B cell (primary cell): ENCODE measurements around the gene YIF1A. TPM values are rescaled to one million over a fixed set of nuclear protein-coding genes. Genes with fewer than 3 reads are reported as not detected.

Experiments used
- ATAC-seq: fragments of 200-7000 bp; cut with Tn5 transposase; one replicate; pipeline ENCODE4 v1.10.0; 2021; ENCODE audit warnings: low read depth, mild to moderate bottlenecking, moderate number of reproducible peaks, moderate library complexity
- CTCF ChIA-PET: fragments of 350-600 bp; sonication (Branson Sonifier 250); formaldehyde crosslinking; loops from one replicate; lab custom pipeline; 2021; ENCODE audit warnings: antibody characterized with exemption, inconsistent platforms; lab: Charles Lee
- POLR2A ChIA-PET: fragments of 350-600 bp; sonication (Branson Sonifier 250); formaldehyde crosslinking; loops from one replicate; lab custom pipeline; 2021; ENCODE audit warnings: antibody characterized with exemption; lab: Charles Lee
- DNase-seq: peaks from one replicate; pipeline ENCODE4 v3.0.0; 2013
- H2AFZ ChIP-seq: 2 replicates; pipeline ENCODE4 v1.6.1; 2012; ENCODE audit warnings: mild to moderate bottlenecking, low read depth, low read length; ENCODE audit not compliant: insufficient read depth, poor library complexity, severe bottlenecking
- H3K27ac ChIP-seq, 2 donors: 1 replicate in 1 of 2; 2 replicates in 1 of 2; pipeline ENCODE4 v1.5.1; 2012 to 2013; ENCODE audit warnings: low read length in 2 of 2, mild to moderate bottlenecking in 2 of 2, moderate library complexity in 1 of 2
- H3K27me3 ChIP-seq, 4 experiments: fragments of 200-600 bp in 1 of 4; sonication (generic) in 1 of 4; replicated peaks in 1 of 4; 1 replicate in 2 of 4; 2 replicates in 2 of 4; pipeline versions ENCODE4 v1.6.1 to v1.7.0; 2013 to 2016; ENCODE audit warnings: low read length in 3 of 4, mild to moderate bottlenecking in 2 of 4, mixed read lengths in 1 of 4, moderate library complexity in 1 of 4; ENCODE audit not compliant: insufficient read depth in 4 of 4, control insufficient read depth in 3 of 4; ENCODE audit errors: control extremely low read depth in 1 of 4
- H3K36me3 ChIP-seq, 2 experiments: replicated peaks in 1 of 2; 1 replicate in 1 of 2; 2 replicates in 1 of 2; pipeline versions ENCODE4 v1.6.1 to v1.7.1; 2013; ENCODE audit warnings: low read length in 1 of 2; ENCODE audit not compliant: insufficient read depth in 2 of 2, control insufficient read depth in 1 of 2; ENCODE audit errors: control extremely low read depth in 1 of 2, extremely low read depth in 1 of 2
- H3K4me1 ChIP-seq, 2 donors: fragments of 200-600 bp in 1 of 2; sonication (generic) in 1 of 2; 1 replicate in 1 of 2; 2 replicates in 1 of 2; pipeline versions ENCODE4 v1.5.1 to v1.6.1; 2013 to 2017; ENCODE audit warnings: low read length in 2 of 2; ENCODE audit not compliant: control insufficient read depth in 2 of 2, insufficient read depth in 2 of 2
- H3K4me2 ChIP-seq: replicated peaks from 2 replicates; pipeline ENCODE3; 2012; ENCODE audit warnings: mild to moderate bottlenecking, low read depth, low read length; ENCODE audit not compliant: poor library complexity, severe bottlenecking
- H3K4me3 ChIP-seq, 5 experiments: fragments of 200-600 bp in 1 of 5; sonication (generic) in 1 of 5; 1 replicate in 3 of 5; 2 replicates in 2 of 5; pipeline versions ENCODE4 v1.5.1 to v1.7.0; 2011 to 2016; ENCODE audit warnings: low read length in 4 of 5, mild to moderate bottlenecking in 4 of 5, low read depth in 2 of 5, control low read depth in 1 of 5, moderate library complexity in 1 of 5; ENCODE audit not compliant: insufficient read depth in 1 of 5; ENCODE audit errors: control extremely low read depth in 1 of 5, extremely low read depth in 1 of 5
- H3K79me2 ChIP-seq: fragments of 200-600 bp; sonication (generic); one replicate; pipeline ENCODE4 v1.6.0; 2016; ENCODE audit warnings: low read length; ENCODE audit not compliant: control insufficient read depth, insufficient read depth
- H3K9ac ChIP-seq: fragments of 200-600 bp; sonication (generic); 2 replicates; pipeline ENCODE4 v1.6.1; 2017; ENCODE audit warnings: mild to moderate bottlenecking, low read length, moderate library complexity
- H3K9me3 ChIP-seq, 3 donors: one replicate each; pipeline versions ENCODE4 v1.6.1 to v1.7.1; 2013; ENCODE audit warnings: low read length in 2 of 3; ENCODE audit not compliant: control insufficient read depth in 2 of 3, insufficient read depth in 1 of 3; ENCODE audit errors: control extremely low read depth in 1 of 3
- H4K20me1 ChIP-seq: 2 replicates; pipeline ENCODE4 v1.6.0; 2012; ENCODE audit warnings: mild to moderate bottlenecking, low read length; ENCODE audit not compliant: insufficient read depth, control insufficient read depth, poor library complexity, severe bottlenecking
- H3K27ac Mint-ChIP-seq: one replicate; pipeline ENCODE4 v1.8.0; 2021; ENCODE audit warnings: mixed read lengths
- H3K27me3 Mint-ChIP-seq: one replicate; pipeline ENCODE4 v1.8.0; 2021; ENCODE audit warnings: mixed read lengths
- H3K4me1 Mint-ChIP-seq: one replicate; pipeline ENCODE4 v1.8.0; 2021; ENCODE audit warnings: mixed read lengths
- H3K4me3 Mint-ChIP-seq: one replicate; pipeline ENCODE4 v1.8.0; 2021; ENCODE audit warnings: mixed read lengths
- H3K9me3 Mint-ChIP-seq: one replicate; pipeline ENCODE4 v1.8.0; 2022; ENCODE audit warnings: mixed read lengths; ENCODE audit not compliant: insufficient read depth
- CTCF ChIP-seq: fragments of 200-600 bp; IDR thresholded peaks from one replicate; pipeline ENCODE4 v1.8.0; 2022; ENCODE audit warnings: antibody characterized with exemption, mild to moderate bottlenecking
- EZH2 ChIP-seq: IDR thresholded peaks from 2 replicates; pipeline ENCODE4 v1.6.1; 2012; ENCODE audit warnings: borderline replicate concordance, low read depth, mild to moderate bottlenecking, moderate library complexity, low read length; ENCODE audit not compliant: insufficient read depth, poor library complexity, severe bottlenecking
- WGBS: methylation state at CpG from one replicate; pipeline ENCODE4 v1.1.5; 2013; ENCODE audit warnings: missing lambda C conversion rate; ENCODE audit not compliant: insufficient coverage; 5-methylcytosine and 5-hydroxymethylcytosine counted together
- intact Hi-C: fragments of 100-400 bp; cut with micrococcal nuclease; formaldehyde crosslinking; loops from one replicate; pipeline ENCODE4 v1.10.0; 2022
- polyA plus RNA-seq: library from polyadenylated mRNA; depleted of rRNA; stranded (reverse); fragments of >200 nt; gene quantifications from 2 replicates; pipeline ENCODE4 v1.2.3, GENCODE V29; 2012
- total RNA-seq, 2 donors: library from RNA; stranded (reverse); fragments of 120-200 nt in 1 of 2; gene quantifications; 1 replicate in 1 of 2; 2 replicates in 1 of 2; pipeline versions ENCODE4 v1.2.3 to v1.2.4, GENCODE V29; 2013 to 2022

YIF1A gene
- total and polyA plus RNA-seq, 2 donors (not counting 1 experiment from before 2014, with no cell fraction given), result 43.9 to 95.0 TPM

- Mint-ChIP-seq H3K4me3 (peak overlapping the region; percentile 84), H3K27me3 (no peaks in the 10 kb centered on the region), H3K4me1 (peaks cover 21% of the 10 kb centered on the region), H3K9me3 (no peaks in the 10 kb centered on the region), H3K27ac (peak overlapping the region; percentile 26)
- no peak overlapping the region for H2AFZ ChIP-seq
- TF ChIP-seq EZH2 (no peak), CTCF (no peak)
- DNase-seq (no peak), ATAC-seq (no peak)
- WGBS, result 85% methylated on average over 13 of the region's 18 CpGs
- no peak overlapping the region for H3K4me2 ChIP-seq
- no peak overlapping the region for H3K9ac ChIP-seq
- ChIA-PET POLR2A (interaction anchor here (2.0 kb wide), 1 partner anchor 25 kb away, joined by 4 read pairs; no protein-coding TSS in a partner anchor), CTCF (interaction anchor here (1.3 to 2.8 kb wide), 3 partner anchors 27 to 51 kb away, joined by 4 to 13 read pairs (median 8); no protein-coding TSS in a partner anchor)
- peaks cover 4% of the 10 kb centered on the region for H3K79me2 ChIP-seq
- H3K36me3 ChIP-seq, result peaks cover 0 to 49% of the 10 kb centered on the region in 2 experiments
- peaks cover 0 to 9% (median 3%) of the 10 kb centered on the region in 4 experiments for H3K27me3 ChIP-seq
- peaks cover 29% of the 10 kb centered on the region for H4K20me1 ChIP-seq
- intact Hi-C loops, result no loop called here
- peaks cover 15 to 25% of the 10 kb centered on the region in 2 donors for H3K4me1 ChIP-seq
- no peaks in the 10 kb centered on the region for H3K9me3 ChIP-seq
- no peak overlapping the region for H3K4me3 ChIP-seq
- H3K27ac ChIP-seq, result no peak overlapping the region
Measured at GRCh38 chr11:66337103-66337899, 48.4 kb upstream of the YIF1A start.
